ENCODE results near the gene PPP2R5A.

PPP2R5A gene

DNA sequence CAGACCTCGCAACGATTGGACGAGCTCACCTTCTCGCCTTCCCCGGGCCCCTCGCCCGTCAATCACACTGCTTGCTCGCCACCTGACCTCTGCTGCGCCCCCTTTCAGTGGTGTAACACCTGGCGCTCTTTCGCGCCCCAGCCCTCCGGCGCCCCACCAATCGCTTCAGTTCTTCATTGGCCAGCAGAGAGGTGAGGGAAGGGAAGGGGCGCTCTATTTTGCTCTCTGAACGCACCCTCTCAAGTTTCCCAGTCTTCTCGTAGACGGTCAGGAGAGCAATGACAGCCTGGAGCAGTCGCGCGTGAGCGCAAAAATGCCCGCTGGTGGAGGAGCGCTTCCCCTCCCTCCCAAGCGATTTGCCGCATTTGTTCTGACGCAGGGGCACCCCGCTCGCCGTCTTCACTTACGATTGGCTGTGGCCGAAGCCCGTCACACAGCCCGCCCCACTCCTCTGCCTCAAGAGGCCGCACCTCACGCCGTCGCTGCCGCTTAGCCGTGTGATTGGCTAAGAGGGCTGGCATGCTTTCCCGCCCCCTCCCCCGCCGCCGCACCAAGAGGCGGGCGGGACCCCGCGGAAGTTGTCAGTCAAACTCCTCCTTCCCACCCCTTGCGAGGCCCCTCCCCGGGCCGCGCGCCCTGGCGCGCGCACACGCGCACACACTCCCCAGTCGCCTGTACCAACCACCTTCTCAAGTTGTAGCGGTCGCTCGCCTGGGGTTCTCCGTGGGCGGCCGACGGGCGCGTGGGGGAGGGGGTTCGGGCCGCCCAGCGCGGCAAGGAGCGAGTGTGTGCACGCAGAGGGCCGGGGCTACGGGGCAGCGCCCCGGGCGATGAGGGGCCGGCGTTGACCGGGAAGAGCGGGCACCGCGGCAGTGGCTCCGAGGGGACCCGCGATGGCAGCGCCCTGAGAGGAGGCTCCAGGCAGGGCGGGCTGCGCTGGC, at the start of gene PPP2R5A:
Gene PPP2R5A, plus strand, starts transcription at position 667 of the 941 bp plus-strand sequence. CDS start 701 bp downstream, outside the sequence.
- peak; percentile 99 for DNase-seq

DNA sequence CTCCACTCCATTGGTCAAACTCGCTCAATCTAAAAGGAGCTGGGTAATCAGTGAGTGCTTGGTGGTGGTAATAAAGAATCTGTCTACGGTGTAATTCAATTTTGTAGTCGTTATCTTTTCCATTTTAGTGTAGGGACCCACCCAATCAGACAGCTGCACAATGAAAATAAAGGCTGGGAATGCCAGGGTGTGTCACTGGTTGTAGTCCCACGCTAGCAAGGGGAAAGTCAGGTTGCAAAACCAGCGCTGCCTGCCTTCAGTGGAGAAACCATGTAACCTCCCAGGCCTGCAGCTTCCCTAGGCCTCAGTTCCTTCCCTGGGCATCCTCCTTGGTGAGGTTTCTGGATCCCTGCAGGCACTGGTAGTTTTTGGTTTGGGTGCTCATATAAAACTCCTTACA, 49.4 kb upstream of the PPP2R5A start:
- DNase-seq = no peak

DNA sequence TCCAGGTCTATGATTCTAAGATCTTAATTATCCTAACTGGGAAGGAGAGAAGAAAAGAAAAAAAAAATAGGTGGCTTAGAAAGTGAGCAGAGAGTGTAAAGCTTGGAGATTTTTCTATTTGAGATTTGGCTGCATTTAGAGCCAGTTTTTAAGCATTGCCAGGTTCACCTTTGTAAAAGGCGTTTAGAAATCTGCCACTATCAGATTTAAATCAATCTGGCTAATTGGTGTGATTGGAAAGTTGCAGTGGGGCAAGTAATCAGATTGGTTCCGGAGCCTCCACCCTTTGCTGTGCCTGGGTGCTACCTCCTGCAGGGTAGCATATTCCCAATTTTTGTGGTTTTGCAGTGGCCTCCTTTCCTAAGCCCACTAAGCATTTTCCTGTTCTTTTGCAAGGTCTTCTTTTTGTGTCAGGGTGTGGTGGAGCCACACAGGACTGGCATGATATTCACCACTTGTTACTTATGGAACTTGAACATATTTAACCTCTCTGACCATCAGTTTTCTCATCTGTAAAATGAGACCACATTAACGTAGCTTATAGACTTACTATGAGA, 48.5 kb upstream of the PPP2R5A start:
- DNase-seq = no peak

DNA sequence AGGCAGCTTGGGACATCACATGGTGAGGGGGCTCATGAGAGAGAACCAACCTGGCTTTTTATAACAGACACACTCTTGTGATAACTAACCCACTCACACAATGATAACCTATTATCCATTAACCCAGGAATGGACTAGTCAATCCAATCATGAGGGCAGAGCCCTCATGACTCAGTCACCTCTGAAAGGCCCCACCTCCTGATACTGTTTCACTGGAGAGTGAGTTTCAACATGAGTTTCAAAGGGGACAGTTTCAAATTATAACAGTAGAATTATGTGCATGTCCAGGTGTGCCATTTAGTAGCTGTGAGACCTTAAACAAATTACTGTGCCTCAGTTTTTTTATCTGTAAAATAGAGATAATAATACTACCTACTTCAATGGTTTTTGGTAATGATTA, 47.6 kb upstream of the PPP2R5A start:
- DNase-seq = no peak

DNA sequence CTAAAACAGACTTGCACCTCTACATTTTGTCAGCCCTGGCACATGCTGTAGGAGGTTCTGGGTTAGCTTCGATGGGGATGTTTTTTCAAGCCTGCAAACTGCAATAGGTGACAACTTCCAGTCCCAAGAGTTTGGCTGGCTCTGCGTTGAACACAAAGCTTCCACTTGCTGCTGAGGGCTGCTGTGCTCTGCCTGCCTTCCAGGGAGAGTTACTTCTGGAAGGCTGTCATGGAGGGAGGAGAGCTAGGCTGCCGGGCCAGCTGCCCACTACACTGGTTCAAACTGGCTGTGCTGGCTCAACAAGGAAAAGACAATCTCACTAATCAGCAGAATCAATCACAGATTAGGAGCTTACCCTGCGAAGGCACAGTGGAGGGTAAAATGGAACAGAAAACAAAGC, 46.7 kb upstream of the PPP2R5A start:
- no peak for DNase-seq

DNA sequence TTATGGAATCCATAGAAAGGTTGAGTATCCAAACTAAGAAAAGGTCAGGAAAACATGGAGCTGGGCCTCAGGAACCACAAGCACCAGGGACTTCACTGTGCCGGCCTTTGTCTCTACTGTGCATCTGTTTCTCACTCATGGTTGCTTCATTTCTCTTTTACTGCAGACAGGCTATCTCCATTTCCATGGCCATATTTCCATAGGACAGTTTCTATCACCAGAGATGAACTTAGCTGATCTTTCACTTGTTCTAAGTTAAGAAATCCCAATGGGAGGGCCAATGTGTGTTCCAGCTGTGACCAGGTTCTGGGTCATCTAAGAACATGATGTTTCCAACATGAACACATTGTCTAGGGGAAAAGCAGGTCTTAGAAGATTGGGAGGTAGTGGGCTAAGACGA, 43.7 kb upstream of the PPP2R5A start:
- no peak for DNase-seq

DNA sequence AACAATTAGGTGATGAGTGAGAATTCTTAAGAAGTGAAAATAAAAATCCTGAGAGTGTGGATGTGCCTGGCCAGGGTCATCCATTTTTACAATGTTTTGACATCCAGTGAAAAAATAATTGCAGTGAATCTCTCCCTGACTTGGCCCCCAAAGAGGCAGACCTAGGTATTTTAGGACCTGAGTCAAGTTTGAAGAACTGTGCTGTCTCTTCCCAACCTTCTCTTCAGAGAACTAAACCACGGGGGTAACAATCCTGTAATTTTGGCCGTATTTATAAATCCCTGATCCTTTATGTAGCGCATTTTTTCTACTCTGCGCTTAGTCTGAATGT, 43.3 kb upstream of the PPP2R5A start:
- DNase-seq = no peak

DNA sequence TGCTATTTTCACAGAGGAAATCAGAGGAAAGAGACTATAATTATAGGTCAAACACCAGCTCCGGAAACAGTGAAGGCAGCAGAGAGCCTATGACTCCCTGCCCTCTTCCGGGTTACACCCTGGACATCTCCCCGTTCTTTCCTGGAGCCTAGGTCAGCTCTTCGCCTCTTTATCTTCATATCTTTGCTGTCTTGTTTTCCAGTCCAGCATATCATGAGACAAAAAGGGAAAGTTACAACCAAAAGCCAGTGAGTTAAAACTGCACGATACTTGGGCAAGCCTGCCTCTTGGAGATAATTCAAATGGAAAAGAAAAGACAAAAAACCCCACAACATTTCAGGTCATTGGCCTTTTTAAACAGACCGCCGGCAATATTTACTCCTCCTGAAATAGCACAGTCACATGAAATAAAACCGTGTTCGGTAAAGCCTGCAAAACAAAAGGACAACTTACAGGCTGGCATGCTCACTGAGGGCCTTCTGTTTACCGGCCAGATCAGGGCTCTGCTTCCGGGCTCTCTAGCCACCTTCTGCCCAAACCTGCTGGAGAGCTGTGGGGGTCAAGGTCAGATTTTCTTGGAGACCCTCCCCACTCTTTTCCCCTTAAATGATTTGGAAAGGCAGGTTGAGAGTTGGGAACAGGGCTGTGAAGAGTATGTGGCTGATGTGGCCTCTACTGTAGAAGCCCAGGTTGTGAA, 42.8 kb upstream of the PPP2R5A start:
- DNase-seq = no peak

DNA sequence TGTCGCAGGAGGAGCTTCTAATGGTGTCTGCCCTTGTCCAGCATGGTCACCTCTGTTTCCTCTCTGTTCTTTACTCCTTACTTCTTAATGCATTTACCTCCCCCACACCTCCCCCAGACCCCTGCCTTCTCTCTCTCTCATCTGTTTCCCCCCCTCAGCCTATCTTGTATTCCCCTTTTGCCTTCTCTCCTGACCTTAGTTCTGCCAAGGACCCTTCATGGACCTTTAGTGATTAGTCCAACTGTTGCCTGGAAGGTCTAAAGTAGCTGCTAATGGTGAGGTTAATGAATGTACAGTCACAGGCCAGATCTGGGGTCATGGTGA, 42.3 kb upstream of the PPP2R5A start:
- DNase-seq = no peak

DNA sequence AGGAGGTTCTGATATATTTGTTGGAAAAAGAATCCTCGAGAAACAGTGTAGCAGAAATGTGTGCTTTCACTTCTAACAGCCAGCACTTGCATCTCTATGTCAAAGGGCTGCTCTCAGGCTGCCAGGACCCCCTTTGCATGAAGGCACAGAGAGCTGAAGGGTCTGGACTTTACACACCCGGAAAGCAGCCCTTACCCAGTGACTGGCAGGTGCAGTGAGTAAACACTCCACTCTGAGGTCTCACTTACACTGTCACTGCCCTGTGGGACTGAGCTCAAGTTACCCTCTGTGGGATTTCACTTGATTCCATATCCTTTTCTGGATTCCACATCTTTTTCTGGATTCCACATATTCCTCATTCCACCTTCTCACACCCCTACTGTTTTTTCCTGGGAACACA, 40.8 kb upstream of the PPP2R5A start:
- no peak for DNase-seq

DNA sequence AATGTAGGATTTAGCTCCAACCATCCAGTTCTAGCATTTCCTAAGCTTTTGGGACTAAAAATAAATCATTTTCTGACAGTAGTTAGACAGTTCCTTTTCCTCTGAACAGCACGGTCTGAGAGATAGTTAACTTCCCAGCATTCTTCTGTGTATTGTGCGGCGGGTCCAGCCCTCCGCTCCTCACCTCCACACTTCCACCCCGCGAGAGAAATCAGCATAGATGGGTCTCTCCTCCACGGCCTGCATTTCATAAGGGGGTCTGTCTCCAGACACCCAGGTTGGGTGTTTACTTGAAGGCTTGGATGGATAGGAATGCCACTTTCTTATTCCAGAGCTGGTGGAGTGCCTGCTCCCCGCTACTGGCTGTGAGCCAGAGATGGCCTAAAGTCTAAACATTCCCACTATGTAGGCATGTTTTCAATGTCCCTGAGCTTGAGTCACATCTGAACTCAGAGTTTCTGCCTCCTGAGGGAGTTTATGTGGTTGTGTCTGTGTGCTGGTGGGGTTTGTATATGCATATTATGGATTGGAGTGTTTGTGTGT, 38.0 kb upstream of the PPP2R5A start:
- DNase-seq = no peak

DNA sequence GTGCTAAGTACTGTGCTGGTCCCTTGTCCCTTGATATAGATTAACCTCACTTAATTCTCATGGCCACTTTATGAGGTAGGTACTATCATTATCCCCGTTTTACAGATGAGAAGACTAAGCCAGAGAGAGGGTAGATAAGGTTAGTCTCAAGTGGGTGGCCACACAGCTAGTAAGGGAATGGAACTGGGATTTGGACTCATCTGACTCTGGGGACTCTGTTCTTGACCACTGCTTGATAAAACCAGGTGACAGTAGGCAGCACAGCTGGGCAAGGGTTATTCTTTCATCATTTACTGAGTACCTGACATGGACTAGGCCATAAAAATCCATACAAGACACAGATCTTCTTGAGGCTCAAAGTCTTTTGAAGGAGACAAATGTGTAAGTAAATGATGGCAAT, 37.2 kb upstream of the PPP2R5A start:
- no peak for DNase-seq

DNA sequence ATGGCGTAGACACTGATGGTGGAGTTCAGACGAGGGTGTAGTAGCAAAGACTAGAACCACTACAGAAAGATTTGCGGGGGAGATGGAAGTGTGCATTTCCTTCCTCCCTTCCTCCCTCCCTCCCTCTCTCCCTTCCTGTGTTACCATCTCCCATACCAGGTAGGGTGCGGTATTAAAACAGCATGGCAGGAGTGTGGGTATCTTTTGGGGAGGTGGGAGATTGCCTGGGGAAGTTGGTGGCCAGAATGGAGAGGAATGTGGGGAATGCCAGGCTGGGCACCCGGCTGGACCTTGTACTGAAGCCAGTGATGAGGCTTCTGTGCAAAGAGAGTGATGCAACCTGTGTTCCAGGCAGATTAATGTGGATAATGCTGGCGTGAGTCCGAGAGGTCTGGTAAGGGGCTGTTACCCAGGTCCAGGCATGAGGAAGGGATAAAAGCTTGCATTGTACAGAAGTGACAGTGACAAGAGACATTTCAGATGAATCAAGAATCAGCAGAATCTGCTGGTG, 30.3 kb upstream of the PPP2R5A start:
- no peak for DNase-seq

DNA sequence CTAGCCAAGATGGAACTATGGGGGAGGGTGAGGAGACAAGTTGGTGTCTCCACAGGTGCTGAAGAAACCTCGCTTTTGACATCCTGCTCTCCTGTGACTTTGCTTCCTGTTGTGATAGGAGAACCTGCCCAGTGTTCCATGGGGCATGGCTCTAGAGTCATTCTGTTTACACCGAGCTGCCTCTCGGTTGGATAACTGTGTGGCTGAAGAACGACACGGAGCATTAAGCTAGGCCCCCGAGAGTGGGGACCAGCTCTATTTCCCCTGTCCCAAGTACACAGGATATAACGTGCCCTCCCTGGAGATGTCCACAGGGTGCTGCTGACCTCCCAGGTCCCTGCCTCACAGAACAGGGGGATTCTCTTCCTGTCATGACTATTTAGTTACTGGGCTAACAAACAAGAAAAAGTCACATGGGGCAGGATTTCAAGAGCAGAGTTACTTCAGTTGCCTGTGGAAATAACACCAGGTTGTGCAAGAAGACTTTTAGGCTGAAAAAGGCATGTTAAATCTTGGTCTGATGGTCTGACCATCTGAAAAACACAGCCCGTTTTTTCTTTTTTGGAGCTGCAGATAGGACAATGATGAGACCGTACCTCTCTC, 29.4 kb upstream of the PPP2R5A start:
- DNase-seq = no peak

DNA sequence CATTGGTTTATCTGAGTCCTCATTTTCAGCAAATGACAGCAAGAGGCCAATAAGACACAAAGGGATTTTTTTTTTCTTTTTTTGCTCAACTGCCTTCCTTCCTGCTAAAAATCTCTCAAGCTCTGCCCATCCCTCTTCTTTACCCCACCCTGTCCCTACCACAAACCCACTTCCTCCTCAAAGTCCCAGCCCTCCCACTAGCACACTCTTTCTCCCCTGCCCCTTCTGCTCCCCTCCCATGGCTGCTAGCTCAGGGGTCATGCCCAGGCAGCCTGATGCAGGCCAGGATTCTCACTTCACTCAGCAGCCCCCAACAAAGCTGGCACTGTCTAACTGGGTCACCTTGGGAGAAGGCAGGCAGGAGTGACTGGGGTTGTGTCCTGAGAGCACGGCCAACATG, 28.8 kb upstream of the PPP2R5A start:
- no peak for DNase-seq

DNA sequence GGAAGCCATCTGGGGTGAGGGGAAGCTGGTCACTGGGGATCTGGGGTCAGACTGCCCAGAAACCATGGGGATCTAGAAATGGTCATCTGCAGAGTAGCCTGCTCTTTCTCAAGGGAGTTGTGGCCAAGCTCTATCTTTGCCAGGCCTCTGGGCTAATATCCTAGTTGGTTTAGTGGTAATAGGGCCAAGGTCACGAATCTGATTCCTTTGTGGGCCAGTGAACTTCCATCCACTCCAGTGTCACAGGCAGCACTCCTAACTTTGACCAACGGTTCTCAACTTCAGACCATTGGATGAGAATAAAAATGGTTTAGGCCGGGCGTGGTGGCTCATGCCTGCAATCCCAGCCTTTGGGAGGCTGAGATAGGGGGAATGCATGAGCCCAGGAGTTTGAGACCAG, 28.1 kb upstream of the PPP2R5A start:
- DNase-seq = no peak

DNA sequence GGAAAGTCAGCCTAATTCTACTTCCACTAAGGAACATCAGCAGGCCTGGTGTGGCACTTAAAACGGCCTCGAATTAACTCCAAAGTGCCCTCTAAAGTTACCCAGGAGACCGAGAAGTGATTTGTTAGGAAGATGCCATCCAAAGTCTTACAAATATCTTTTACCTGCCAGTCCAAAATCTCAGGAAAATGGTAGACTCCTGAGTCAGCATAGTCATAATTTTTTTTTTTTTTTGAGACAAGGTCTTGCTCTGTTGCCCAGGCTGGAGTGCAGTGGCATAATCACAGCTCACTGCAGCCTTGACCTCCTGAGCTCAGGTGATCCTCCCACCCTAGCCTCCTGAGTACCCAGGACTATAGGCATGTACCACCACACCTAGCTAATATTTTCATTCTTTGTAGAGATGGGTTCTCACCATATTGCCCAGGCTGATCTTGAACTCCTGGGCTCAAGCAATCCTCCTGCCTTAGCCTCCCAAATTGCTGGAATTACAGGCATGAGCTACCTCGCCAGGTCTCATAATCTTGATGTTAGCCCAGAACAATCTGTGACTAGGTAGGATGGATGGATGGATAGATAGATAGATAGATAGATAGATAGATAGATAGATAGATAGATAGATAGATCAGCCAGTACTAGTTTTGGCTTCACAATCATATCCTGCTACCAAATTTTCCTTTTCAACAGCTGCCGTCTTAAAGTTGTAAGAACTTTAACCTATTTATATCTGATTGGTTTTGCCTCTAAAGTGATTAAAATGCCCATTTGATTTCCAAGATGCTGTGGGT, 25.3 kb upstream of the PPP2R5A start:
- no peak for DNase-seq

DNA sequence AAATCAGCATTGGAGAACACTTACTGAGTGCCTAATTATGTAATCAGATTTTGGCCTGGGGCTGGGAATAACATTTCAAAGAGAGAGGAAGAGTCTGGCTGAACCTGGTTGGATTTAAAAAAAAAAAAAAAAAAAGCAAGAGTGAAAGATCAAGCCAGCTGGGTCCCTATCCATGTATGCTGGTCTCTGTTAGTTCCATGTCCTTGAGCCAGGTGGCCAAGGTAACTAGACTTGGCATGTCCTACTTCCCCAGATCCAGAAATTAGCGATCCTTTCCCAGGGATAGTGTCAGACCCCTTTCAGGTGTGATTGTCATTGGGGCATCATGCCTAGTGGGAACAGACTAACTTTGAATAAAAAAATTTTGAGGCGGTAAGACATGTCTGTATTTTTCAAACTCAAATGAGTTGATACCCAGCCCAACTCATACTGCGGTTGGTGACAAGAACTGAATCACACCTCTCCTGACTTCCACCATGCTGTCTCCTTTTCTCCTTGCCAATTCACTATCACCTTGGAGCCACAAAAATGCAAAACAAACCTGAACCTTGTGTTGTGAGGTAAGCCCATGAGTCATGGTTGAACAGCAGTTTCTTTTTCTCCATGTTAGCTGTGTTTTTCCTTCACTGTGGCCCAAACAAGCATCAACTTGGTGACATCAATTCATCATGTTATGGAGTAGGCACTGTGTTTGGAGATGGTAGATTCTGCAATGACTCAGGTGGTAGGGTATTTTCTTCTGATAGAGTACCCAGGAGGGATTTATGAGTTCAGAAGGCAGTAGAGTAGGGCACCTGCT, 24.5 kb upstream of the PPP2R5A start:
- peak; percentile 3 for DNase-seq

DNA sequence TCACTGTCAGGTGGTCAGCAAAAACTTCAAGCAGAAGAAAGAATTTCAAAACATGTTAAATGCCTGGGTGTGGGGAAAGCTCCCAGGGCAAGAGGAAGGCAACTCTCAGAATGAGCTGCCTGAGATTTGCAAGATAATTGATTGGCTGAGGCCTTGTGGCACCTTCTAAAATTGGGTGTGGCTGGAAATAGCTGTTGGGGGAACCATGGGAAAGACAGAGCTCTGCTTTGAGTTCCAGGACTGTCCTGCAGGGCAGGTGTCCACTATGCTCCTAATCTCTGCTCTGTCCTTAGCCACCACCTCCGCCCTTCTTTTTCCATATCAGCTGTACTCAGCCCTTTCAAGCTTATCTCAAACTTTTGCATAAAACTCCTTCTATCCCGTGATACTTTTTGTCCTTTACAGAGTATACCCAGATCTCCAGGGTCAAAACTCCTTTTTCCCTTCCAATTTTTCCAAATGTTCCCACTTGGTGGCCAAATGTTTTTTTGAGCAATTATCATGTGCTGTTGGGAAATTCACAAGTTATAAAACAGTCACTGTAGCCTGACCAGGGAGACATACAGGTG, 23.8 kb upstream of the PPP2R5A start:
- DNase-seq = no peak

DNA sequence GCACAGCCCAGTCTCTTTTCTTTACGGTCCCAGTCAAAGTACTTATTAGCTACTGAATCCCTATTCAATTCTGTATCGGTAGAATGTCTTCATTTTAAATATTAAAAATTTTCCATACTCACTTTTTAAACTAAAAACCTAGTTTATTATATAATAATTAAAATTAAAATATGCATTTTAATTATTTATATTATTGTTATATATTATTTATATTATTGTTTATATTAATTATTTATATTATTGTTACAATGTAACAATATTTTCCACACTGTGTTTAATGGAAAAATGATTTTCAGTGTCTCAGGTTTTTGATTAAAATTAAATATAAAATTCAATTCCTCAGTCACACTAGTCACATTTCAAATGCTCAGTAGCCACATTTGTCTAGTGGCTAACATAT, 18.2 kb upstream of the PPP2R5A start:
- no peak for DNase-seq

DNA sequence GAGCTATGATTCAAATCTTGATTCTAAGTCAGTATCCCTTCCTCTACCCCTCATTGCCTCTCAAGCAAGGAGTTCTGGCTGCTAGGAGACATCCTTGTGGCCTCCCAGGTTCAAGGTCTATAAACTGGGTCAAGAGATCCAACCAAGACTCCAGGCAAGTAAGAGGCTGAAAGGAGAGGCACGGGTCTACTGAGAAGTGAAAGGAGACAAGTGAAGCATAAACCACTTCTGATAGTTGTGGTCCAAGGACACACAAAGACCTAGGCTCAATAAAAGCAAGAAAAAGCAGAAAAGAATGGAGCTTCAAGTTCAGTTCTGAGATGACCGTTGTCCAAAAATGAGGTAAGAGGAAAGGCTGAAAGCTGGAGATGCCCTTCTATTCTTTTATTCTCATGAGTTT, 17.8 kb upstream of the PPP2R5A start:
- no peak for DNase-seq

Data from NCI-H1105 (cell line).